ENCODE data around the gene SHE.
"Not testable (repeated sequence)": the region's sequence is repeated elsewhere in the genome, so short reads cannot be mapped to it uniquely, and the experiment has no call there.

SHE gene

GRCh38 chr1:154490317-154490716, 11.9 kb downstream of the SHE start:
- Histone ChIP-seq H4K8ac (ENCODE audit: low read depth, low read length) (no peak overlapping the region), H4K5ac (ENCODE audit: low read length) (no peak overlapping the region), H3K56ac (ENCODE audit: low read length) (no peak overlapping the region), H2BK120ac (ENCODE audit: low read depth, low read length) (no peak overlapping the region), H3K18ac (ENCODE audit: low read length) (no peak overlapping the region), H3K4me3 (ENCODE audit: low read length) (no peak overlapping the region), H3K23ac (ENCODE audit: low read length) (no peak overlapping the region), H2AK5ac (ENCODE audit: low read length) (no peak overlapping the region), H3K27ac (ENCODE audit: low read depth, low read length) (no peak overlapping the region), H2BK5ac (ENCODE audit: low read length) (no peak overlapping the region), H3K27me3 (ENCODE audit: insufficient read depth, low read length, poor library complexity) (no peaks in the 10 kb centered on the region), H3K79me1 (ENCODE audit: low read length) (no peaks in the 10 kb centered on the region), H3K9ac (ENCODE audit: low read length) (no peak overlapping the region), H3K4me1 (ENCODE audit: control insufficient read depth, low read depth, low read length) (peaks cover 5% of the 10 kb centered on the region), H3K4ac (ENCODE audit: low read depth, low read length) (no peak overlapping the region), H3K79me2 (ENCODE audit: control insufficient read depth, insufficient read depth, low read length) (no peaks in the 10 kb centered on the region), H3K36me3 (ENCODE audit: control insufficient read depth, insufficient read depth, low read length) (no peaks in the 10 kb centered on the region), H3K4me2 (ENCODE audit: low read length) (no peak overlapping the region), H2BK15ac (replicated peaks; ENCODE audit: low read depth) (no peak overlapping the region)
- no CpG with 5 or more reads among the region's 1 CpG for WGBS (ENCODE audit: extremely low coverage, insufficient coverage, low lambda C conversion rate)
- no peak for DNase-seq

GRCh38 chr1:154489695-154490274, 12.4 kb downstream of the SHE start:
- H2BK5ac ChIP-seq (ENCODE audit: low read length): no peak overlapping the region
- peaks cover 5% of the 10 kb centered on the region for H3K4me1 ChIP-seq (ENCODE audit: control insufficient read depth, low read depth, low read length)
- H2BK15ac ChIP-seq (replicated peaks; ENCODE audit: low read depth): no peak overlapping the region
- H3K56ac ChIP-seq (ENCODE audit: low read length): no peak overlapping the region
- no peaks in the 10 kb centered on the region for H3K27me3 ChIP-seq (ENCODE audit: insufficient read depth, low read length, poor library complexity)
- WGBS (ENCODE audit: extremely low coverage, insufficient coverage, low lambda C conversion rate): no CpG with 5 or more reads among the region's 5 CpGs
- DNase-seq: no peak
- no peaks in the 10 kb centered on the region for H3K79me1 ChIP-seq (ENCODE audit: low read length)
- no peak overlapping the region for H4K5ac ChIP-seq (ENCODE audit: low read length)
- no peaks in the 10 kb centered on the region for H3K36me3 ChIP-seq (ENCODE audit: control insufficient read depth, insufficient read depth, low read length)
- H2BK120ac ChIP-seq (ENCODE audit: low read depth, low read length): no peak overlapping the region
- H2AK5ac ChIP-seq (ENCODE audit: low read length): no peak overlapping the region
- no peak overlapping the region for H3K4me3 ChIP-seq (ENCODE audit: low read length)
- H3K4ac ChIP-seq (ENCODE audit: low read depth, low read length): no peak overlapping the region
- no peak overlapping the region for H3K27ac ChIP-seq (ENCODE audit: low read depth, low read length)
- H3K18ac ChIP-seq (ENCODE audit: low read length): no peak overlapping the region
- no peak overlapping the region for H3K9ac ChIP-seq (ENCODE audit: low read length)
- no peak overlapping the region for H3K4me2 ChIP-seq (ENCODE audit: low read length)
- no peak overlapping the region for H4K8ac ChIP-seq (ENCODE audit: low read depth, low read length)
- no peak overlapping the region for H3K23ac ChIP-seq (ENCODE audit: low read length)
- H3K79me2 ChIP-seq (ENCODE audit: control insufficient read depth, insufficient read depth, low read length): no peaks in the 10 kb centered on the region

- H3K9ac ChIP-seq (ENCODE audit: low read length): no peak overlapping the region
- no peak overlapping the region for H3K56ac ChIP-seq (ENCODE audit: low read length)
- no peak for DNase-seq
- H3K27me3 ChIP-seq (ENCODE audit: insufficient read depth, low read length, poor library complexity): no peaks in the 10 kb centered on the region
- no peaks in the 10 kb centered on the region for H3K79me2 ChIP-seq (ENCODE audit: control insufficient read depth, insufficient read depth, low read length)
- no peak overlapping the region for H3K27ac ChIP-seq (ENCODE audit: low read depth, low read length)
- no peaks in the 10 kb centered on the region for H3K36me3 ChIP-seq (ENCODE audit: control insufficient read depth, insufficient read depth, low read length)
- no peak overlapping the region for H2BK120ac ChIP-seq (ENCODE audit: low read depth, low read length)
- H2BK15ac ChIP-seq (replicated peaks; ENCODE audit: low read depth): no peak overlapping the region
- H3K79me1 ChIP-seq (ENCODE audit: low read length): no peaks in the 10 kb centered on the region
- no peak overlapping the region for H3K4me2 ChIP-seq (ENCODE audit: low read length)
- no peak overlapping the region for H4K8ac ChIP-seq (ENCODE audit: low read depth, low read length)
- no peak overlapping the region for H3K18ac ChIP-seq (ENCODE audit: low read length)
- H4K5ac ChIP-seq (ENCODE audit: low read length): no peak overlapping the region
- no CpG with 5 or more reads among the region's 20 CpGs for WGBS (ENCODE audit: extremely low coverage, insufficient coverage, low lambda C conversion rate)
- no peak overlapping the region for H2BK5ac ChIP-seq (ENCODE audit: low read length)
- no peak overlapping the region for H3K4ac ChIP-seq (ENCODE audit: low read depth, low read length)
- H3K4me3 ChIP-seq (ENCODE audit: low read length): no peak overlapping the region
- H2AK5ac ChIP-seq (ENCODE audit: low read length): no peak overlapping the region
- H3K4me1 ChIP-seq (ENCODE audit: control insufficient read depth, low read depth, low read length): peaks cover 5% of the 10 kb centered on the region
- H3K23ac ChIP-seq (ENCODE audit: low read length): no peak overlapping the region
Observed at GRCh38 chr1:154488922-154489321, 13.3 kb downstream of the SHE start.

- not testable (repeated sequence) for H3K18ac ChIP-seq (ENCODE audit: low read length); H2BK120ac ChIP-seq (ENCODE audit: low read depth, low read length); H3K79me1 ChIP-seq (ENCODE audit: low read length); H3K79me2 ChIP-seq (ENCODE audit: control insufficient read depth, insufficient read depth, low read length); H2BK15ac ChIP-seq (replicated peaks; ENCODE audit: low read depth); H4K8ac ChIP-seq (ENCODE audit: low read depth, low read length); H3K4ac ChIP-seq (ENCODE audit: low read depth, low read length); DNase-seq; H3K4me2 ChIP-seq (ENCODE audit: low read length); H4K5ac ChIP-seq (ENCODE audit: low read length); H3K27me3 ChIP-seq (ENCODE audit: insufficient read depth, low read length, poor library complexity); H3K23ac ChIP-seq (ENCODE audit: low read length); H3K56ac ChIP-seq (ENCODE audit: low read length); H2AK5ac ChIP-seq (ENCODE audit: low read length); H2BK5ac ChIP-seq (ENCODE audit: low read length); H3K4me1 ChIP-seq (ENCODE audit: control insufficient read depth, low read depth, low read length); H3K36me3 ChIP-seq (ENCODE audit: control insufficient read depth, insufficient read depth, low read length); H3K4me3 ChIP-seq (ENCODE audit: low read length); H3K27ac ChIP-seq (ENCODE audit: low read depth, low read length); H3K9ac ChIP-seq (ENCODE audit: low read length)
- no CpG with 5 or more reads among the region's 5 CpGs for WGBS (ENCODE audit: extremely low coverage, insufficient coverage, low lambda C conversion rate)
Observed at GRCh38 chr1:154486756-154487155, 15.5 kb downstream of the SHE start.

GRCh38 chr1:154485910-154486496, 16.2 kb downstream of the SHE start:
- peaks cover 2% of the 10 kb centered on the region for H3K4me1 ChIP-seq (ENCODE audit: control insufficient read depth, low read depth, low read length)
- no peak overlapping the region for H2BK120ac ChIP-seq (ENCODE audit: low read depth, low read length)
- WGBS (ENCODE audit: extremely low coverage, insufficient coverage, low lambda C conversion rate): no CpG with 5 or more reads among the region's 7 CpGs
- H3K79me2 ChIP-seq (ENCODE audit: control insufficient read depth, insufficient read depth, low read length): no peaks in the 10 kb centered on the region
- no peak overlapping the region for H2BK5ac ChIP-seq (ENCODE audit: low read length)
- H3K18ac ChIP-seq (ENCODE audit: low read length): no peak overlapping the region
- no peak overlapping the region for H3K4me2 ChIP-seq (ENCODE audit: low read length)
- no peak overlapping the region for H2AK5ac ChIP-seq (ENCODE audit: low read length)
- no peak overlapping the region for H2BK15ac ChIP-seq (replicated peaks; ENCODE audit: low read depth)
- no peak overlapping the region for H3K9ac ChIP-seq (ENCODE audit: low read length)
- no peaks in the 10 kb centered on the region for H3K79me1 ChIP-seq (ENCODE audit: low read length)
- H3K56ac ChIP-seq (ENCODE audit: low read length): no peak overlapping the region
- no peak overlapping the region for H4K8ac ChIP-seq (ENCODE audit: low read depth, low read length)
- no peak overlapping the region for H3K27ac ChIP-seq (ENCODE audit: low read depth, low read length)
- no peaks in the 10 kb centered on the region for H3K36me3 ChIP-seq (ENCODE audit: control insufficient read depth, insufficient read depth, low read length)
- no peak overlapping the region for H3K4ac ChIP-seq (ENCODE audit: low read depth, low read length)
- no peak overlapping the region for H3K23ac ChIP-seq (ENCODE audit: low read length)
- no peak overlapping the region for H3K4me3 ChIP-seq (ENCODE audit: low read length)
- no peak overlapping the region for H4K5ac ChIP-seq (ENCODE audit: low read length)
- no peak for DNase-seq
- H3K27me3 ChIP-seq (ENCODE audit: insufficient read depth, low read length, poor library complexity): no peaks in the 10 kb centered on the region

GRCh38 chr1:154485106-154485505, 17.1 kb downstream of the SHE start:
- H2BK120ac ChIP-seq (ENCODE audit: low read depth, low read length): no peak overlapping the region
- no peak overlapping the region for H3K27ac ChIP-seq (ENCODE audit: low read depth, low read length)
- H3K4me2 ChIP-seq (ENCODE audit: low read length): no peak overlapping the region
- no peak overlapping the region for H3K4me3 ChIP-seq (ENCODE audit: low read length)
- no CpG with 5 or more reads among the region's 5 CpGs for WGBS (ENCODE audit: extremely low coverage, insufficient coverage, low lambda C conversion rate)
- H3K23ac ChIP-seq (ENCODE audit: low read length): no peak overlapping the region
- no peak overlapping the region for H3K4ac ChIP-seq (ENCODE audit: low read depth, low read length)
- H2BK5ac ChIP-seq (ENCODE audit: low read length): no peak overlapping the region
- no peak for DNase-seq
- no peak overlapping the region for H2BK15ac ChIP-seq (replicated peaks; ENCODE audit: low read depth)
- no peaks in the 10 kb centered on the region for H3K36me3 ChIP-seq (ENCODE audit: control insufficient read depth, insufficient read depth, low read length)
- peaks cover 2% of the 10 kb centered on the region for H3K4me1 ChIP-seq (ENCODE audit: control insufficient read depth, low read depth, low read length)
- H2AK5ac ChIP-seq (ENCODE audit: low read length): no peak overlapping the region
- H3K9ac ChIP-seq (ENCODE audit: low read length): no peak overlapping the region
- H4K5ac ChIP-seq (ENCODE audit: low read length): no peak overlapping the region
- H3K79me2 ChIP-seq (ENCODE audit: control insufficient read depth, insufficient read depth, low read length): no peaks in the 10 kb centered on the region
- no peak overlapping the region for H4K8ac ChIP-seq (ENCODE audit: low read depth, low read length)
- no peaks in the 10 kb centered on the region for H3K27me3 ChIP-seq (ENCODE audit: insufficient read depth, low read length, poor library complexity)
- no peaks in the 10 kb centered on the region for H3K79me1 ChIP-seq (ENCODE audit: low read length)
- no peak overlapping the region for H3K56ac ChIP-seq (ENCODE audit: low read length)
- H3K18ac ChIP-seq (ENCODE audit: low read length): no peak overlapping the region

Data from mesendoderm (in vitro differentiated cells).